GM23248 (cell line): Measurements from ENCODE around the gene CD79A.

Source experiments
- EZH2 ChIP-seq: fragments of 200-600 bp; sonication (generic); IDR thresholded peaks from 2 replicates; pipeline ENCODE4 v1.6.1; 2018; ENCODE audit warnings: antibody characterized with exemption, mild to moderate bottlenecking; ENCODE audit not compliant: insufficient read depth, poor library complexity, severe bottlenecking
- EZH2phosphoT487 ChIP-seq: fragments of 200-600 bp; sonication (generic); IDR thresholded peaks from 2 replicates; pipeline ENCODE4 v1.6.1; 2018; ENCODE audit warnings: antibody characterized with exemption, moderate library complexity, mild to moderate bottlenecking, low read depth; ENCODE audit not compliant: insufficient read depth

DNA sequence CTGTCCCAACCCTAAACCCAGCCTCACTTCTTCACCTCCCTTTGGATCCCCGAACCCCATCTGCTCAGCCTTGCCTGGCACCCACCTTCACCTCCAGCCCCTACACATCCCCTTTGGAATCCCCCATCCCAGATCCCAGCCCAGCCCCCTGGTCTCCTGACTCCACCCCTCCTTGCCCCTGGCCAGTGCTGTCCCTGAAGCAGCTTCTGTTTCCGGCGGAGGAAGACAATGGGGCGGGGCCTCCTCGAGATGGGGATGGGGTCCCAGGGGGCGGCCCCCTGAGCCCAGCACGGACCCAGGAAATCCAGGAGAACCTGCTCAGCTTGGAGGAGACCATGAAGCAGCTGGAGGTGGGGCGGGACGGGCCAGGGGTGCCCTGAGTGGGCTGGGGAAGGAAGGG, 29.2 kb downstream of the CD79A start:
- TF ChIP-seq EZH2phosphoT487 (no peak), EZH2 (no peak)
